ENCODE data around the gene SERPINA1. TPM values are rescaled to one million over a fixed set of nuclear protein-coding genes. Genes with fewer than 3 reads are reported as not detected.

The SERPINA1 gene
- total RNA-seq, 1 experiment from 2014 or later: 9.1 TPM

DNA sequence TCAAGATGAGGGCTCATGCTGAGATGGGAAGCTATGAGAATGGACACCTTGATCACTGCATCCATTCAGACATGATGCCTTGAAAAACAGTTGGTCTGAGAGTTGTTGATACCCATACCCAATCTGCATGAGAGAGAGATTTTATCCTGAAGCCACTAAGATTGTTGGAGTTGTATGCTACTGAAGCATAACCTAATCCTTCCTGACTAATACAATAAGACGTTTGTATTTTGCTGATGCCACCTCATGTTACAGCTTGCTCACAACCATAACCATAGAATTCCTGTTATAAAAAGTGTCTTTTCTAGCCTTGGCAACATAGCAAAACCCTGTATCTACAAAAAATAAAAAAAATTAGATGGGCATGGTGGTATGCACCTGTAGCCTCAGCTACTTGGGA lies 12.7 kb upstream of the SERPINA1 start:
- Histone ChIP-seq H3K4me2 (ENCODE audit: low read length) (no peak overlapping the region), H2AFZ (ENCODE audit: low read depth, low read length, poor library complexity, severe bottlenecking) (no peak overlapping the region), H3K27ac (ENCODE audit: low read depth, low read length) (no peak overlapping the region), H3K9me2 (ENCODE audit: insufficient read depth) (no peaks in the 10 kb centered on the region), H3K27me3 (ENCODE audit: insufficient read depth, low read length) (no peaks in the 10 kb centered on the region), H4K20me1 (ENCODE audit: insufficient read depth) (no peaks in the 10 kb centered on the region), H3K9me3 (ENCODE audit: control insufficient read depth in 1 of 2, insufficient read depth in 1 of 2, low read depth in 1 of 2, low read length in 2 of 2) (no peaks in the 10 kb centered on the region), H3K4me3 (replicated peaks in 1 of 2; ENCODE audit: low read depth in 1 of 2, low read length in 2 of 2) (no peak overlapping the region), H3K79me2 (ENCODE audit: insufficient read depth, low read length) (no peaks in the 10 kb centered on the region), H3K4me1 (ENCODE audit: control insufficient read depth in 1 of 2, insufficient read depth in 2 of 2, low read length in 2 of 2) (0 out of 4 replicates have a peak, but pooled peaks cover 0 to 6% of the 10 kb centered on the region in 2 experiments), H3K9ac (ENCODE audit: low read length) (no peak overlapping the region), H3K36me3 (ENCODE audit: control insufficient read depth in 1 of 2, insufficient read depth in 2 of 2, low read length in 2 of 2) (no peaks in the 10 kb centered on the region)
- ATAC-seq: no peak
- ChIA-PET CTCF (no interaction called here), RAD21 (ENCODE audit: low non-redundant PET in 1 of 2, low total read pairs in 2 of 2, uncharacterized antibody in 2 of 2, unreplicated experiment in 2 of 2) (no interaction called here), POLR2A (no interaction called here)
- TF ChIP-seq ELF1 (IDR thresholded peaks at IDR 0.05; ENCODE audit: borderline replicate concordance, low read depth) (no peak), CEBPB (IDR thresholded peaks at IDR 0.05; ENCODE audit: low read depth) (no peak), CBX3 (IDR thresholded peaks at IDR 0.05; ENCODE audit: low read depth) (no peak), EGR1 (IDR thresholded peaks at IDR 0.05; ENCODE audit: low read depth) (no peak), FOSL1 (IDR thresholded peaks at IDR 0.05; ENCODE audit: low read depth) (no peak), POLR2A (IDR thresholded peaks at IDR 0.05; ENCODE audit: borderline replicate concordance, extremely low read depth, insufficient read depth, insufficient read length) (no peak), EZH2phosphoT487 (IDR thresholded peaks at IDR 0.05; ENCODE audit: borderline replicate concordance) (no peak), JUND (IDR thresholded peaks at IDR 0.05) (no peak), ZFX (IDR thresholded peaks at IDR 0.05) (no peak), SP1 (IDR thresholded peaks at IDR 0.05; ENCODE audit: low read depth) (no peak), EZH2 (IDR thresholded peaks at IDR 0.05) (no peak), ZNF274 (IDR thresholded peaks at IDR 0.05; ENCODE audit: low read depth, low read length) (no peak)
- TF ChIP-seq, protein P1, sequence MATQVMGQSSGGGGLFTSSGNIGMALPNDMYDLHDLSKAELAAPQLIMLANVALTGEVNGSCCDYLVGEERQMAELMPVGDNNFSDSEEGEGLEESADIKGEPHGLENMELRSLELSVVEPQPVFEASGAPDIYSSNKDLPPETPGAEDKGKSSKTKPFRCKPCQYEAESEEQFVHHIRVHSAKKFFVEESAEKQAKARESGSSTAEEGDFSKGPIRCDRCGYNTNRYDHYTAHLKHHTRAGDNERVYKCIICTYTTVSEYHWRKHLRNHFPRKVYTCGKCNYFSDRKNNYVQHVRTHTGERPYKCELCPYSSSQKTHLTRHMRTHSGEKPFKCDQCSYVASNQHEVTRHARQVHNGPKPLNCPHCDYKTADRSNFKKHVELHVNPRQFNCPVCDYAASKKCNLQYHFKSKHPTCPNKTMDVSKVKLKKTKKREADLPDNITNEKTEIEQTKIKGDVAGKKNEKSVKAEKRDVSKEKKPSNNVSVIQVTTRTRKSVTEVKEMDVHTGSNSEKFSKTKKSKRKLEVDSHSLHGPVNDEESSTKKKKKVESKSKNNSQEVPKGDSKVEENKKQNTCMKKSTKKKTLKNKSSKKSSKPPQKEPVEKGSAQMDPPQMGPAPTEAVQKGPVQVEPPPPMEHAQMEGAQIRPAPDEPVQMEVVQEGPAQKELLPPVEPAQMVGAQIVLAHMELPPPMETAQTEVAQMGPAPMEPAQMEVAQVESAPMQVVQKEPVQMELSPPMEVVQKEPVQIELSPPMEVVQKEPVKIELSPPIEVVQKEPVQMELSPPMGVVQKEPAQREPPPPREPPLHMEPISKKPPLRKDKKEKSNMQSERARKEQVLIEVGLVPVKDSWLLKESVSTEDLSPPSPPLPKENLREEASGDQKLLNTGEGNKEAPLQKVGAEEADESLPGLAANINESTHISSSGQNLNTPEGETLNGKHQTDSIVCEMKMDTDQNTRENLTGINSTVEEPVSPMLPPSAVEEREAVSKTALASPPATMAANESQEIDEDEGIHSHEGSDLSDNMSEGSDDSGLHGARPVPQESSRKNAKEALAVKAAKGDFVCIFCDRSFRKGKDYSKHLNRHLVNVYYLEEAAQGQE (IDR thresholded peaks at IDR 0.05; ENCODE audit: low read depth): no peak
- TF ChIP-seq, protein P2, sequence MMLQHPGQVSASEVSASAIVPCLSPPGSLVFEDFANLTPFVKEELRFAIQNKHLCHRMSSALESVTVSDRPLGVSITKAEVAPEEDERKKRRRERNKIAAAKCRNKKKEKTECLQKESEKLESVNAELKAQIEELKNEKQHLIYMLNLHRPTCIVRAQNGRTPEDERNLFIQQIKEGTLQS (IDR thresholded peaks at IDR 0.05): no peak
- TF ChIP-seq, protein P3, sequence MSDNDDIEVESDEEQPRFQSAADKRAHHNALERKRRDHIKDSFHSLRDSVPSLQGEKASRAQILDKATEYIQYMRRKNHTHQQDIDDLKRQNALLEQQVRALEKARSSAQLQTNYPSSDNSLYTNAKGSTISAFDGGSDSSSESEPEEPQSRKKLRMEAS (IDR thresholded peaks at IDR 0.05): no peak
- no TSS peak for BruUV-seq (replicated peaks)
- intact Hi-C loops (cut with micrococcal nuclease): no loop called here
- DNase-seq (ENCODE audit: low read depth, low spot score): no peak

Measured in HCT116 (cell line).